Stimulated activated CD4-positive, alpha-beta T cell treated with anti-CD3 and anti-CD28 coated beads, Interleukin-4, amount 100 ng/mL, for 4 hours (primary cell): ENCODE data around the gene MINAR2.

Experiments
- DNase-seq, 2 experiments: peaks; one replicate each; pipeline ENCODE4 v3.0.0-alpha.2; 2020

The MINAR2 gene

DNA sequence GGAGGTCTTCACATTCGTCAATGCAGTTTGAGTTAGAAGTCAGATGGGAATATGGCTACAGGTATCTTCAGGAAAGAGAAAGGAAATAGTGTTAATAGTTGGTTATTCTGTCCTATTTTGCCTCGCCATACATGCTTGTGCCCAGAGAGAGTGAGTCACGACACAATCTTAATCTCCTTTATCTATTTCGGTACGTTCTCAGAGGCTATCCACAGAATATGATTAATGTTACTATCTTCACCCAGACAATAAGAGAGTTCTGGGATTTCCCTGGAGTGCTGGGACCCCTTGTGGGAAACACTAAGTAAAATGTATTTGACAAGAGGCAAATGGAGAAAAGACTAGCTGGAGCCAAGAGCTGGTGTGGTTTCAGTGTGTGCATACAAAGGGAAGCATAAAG is 25.5 kb downstream of the MINAR2 start:
- no peak for DNase-seq

DNA sequence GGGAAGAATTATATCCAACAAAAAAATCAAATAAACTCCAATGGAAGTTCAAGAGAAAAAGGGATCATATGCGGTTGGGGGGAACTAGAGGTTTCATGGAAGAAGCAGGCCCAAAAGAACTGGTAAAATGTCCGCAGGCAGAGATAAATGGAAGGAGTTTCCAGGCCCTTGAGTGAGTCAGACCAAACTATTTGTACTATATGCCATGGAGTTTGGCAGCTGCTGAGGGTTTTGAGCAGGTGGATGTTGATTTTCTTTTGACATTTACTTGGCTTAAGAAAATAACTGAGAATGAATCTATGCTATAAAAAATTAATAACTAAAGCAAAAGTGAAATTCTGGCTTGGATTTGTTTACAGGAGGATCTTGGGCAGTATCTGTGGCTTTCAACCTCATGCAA is 33.7 kb downstream of the MINAR2 start:
- DNase-seq = no peak

DNA sequence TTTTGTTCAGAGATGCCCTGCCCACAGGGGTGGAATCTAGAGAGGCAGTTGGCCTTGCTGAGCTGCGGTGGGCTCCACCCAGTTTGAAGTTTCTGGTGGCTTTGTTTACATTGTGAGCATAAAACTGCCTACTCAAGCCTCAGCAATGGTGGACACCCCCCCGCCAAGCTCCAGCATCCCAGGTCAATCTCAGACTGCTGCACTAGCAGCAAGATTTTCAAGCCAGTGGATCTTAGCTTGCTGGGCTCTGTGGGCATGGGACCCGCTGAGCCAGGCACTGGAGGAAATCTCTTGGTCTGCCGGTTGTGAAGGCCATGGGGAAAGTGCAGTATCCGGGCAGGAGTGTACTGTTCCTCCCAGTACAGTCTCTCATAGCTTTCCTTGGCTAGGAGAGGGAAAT is 55.5 kb downstream of the MINAR2 start:
- no peak for DNase-seq

DNA sequence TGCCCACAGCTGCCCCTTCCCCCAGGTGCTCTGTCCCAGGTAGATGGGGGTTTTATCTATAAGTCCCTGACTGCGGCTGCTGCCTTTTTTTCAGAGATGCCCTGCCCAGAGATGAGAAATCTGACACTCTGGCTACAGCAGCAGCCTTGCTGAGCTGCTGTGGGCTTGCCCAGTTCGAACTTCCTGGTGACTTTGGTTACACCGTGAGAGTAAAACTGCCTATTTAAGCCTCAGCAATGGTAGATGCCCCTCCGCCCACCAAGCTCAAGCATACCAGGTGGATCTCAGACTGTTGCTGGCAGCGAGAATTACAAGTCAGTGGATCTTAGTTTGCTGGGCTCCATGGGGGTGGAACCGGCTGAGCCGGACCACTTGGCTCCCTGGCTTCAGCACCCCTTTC is 56.8 kb downstream of the MINAR2 start:
- no peak for DNase-seq

DNA sequence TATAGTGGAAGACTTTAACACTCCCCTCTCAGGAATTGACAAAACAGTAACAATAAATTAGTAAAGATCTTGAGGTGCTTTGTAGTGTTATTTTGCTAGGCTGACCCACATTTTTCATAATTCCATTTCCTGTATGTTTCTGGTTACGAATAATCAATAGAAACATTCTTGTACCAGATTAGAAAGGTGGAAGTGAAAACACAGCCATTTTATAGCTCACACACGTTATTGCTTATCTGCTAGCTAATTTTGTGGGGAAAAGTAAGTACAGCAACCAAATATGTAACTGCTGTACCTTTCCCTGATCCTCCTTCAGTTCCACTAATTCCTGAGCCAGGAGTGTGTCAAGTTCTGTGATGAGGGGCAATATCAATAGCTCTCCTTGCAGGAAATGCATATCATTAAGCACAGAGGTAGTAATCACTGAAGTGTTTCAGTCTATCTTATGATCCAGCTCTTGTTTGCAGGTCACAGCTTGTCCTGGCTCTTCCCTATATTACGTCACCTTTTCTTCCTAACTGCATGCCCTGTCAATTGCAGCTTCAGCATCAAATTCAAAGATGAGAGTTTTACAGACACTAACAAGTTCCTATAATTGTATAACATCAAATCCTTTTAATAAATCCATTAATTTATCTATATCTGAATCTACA is 59.4 kb downstream of the MINAR2 start:
- DNase-seq = no peak
